Measurements from ENCODE around the gene P2RX6. TPM values are rescaled to one million over a fixed set of nuclear protein-coding genes. Genes with fewer than 3 reads are reported as not detected.

Gene P2RX6
- total RNA-seq, 6 experiments from 2014 or later, result 0.09 to 1.4 (median 0.42) TPM; not detected in 1

- Histone ChIP-seq H3K4me3 (no peak overlapping the region), H3K27me3 (no peaks in the 10 kb centered on the region), H3K4me1 (no peaks in the 10 kb centered on the region), H3K36me3 (peaks cover 0 to 26% (median 8%) of the 10 kb centered on the region in 4 donors), H3K9me3 (no peaks in the 10 kb centered on the region), H3K27ac (no peak overlapping the region)
- no peak for TF ChIP-seq POLR2A (IDR thresholded peaks at IDR 0.05)
- TF ChIP-seq, protein P1, sequence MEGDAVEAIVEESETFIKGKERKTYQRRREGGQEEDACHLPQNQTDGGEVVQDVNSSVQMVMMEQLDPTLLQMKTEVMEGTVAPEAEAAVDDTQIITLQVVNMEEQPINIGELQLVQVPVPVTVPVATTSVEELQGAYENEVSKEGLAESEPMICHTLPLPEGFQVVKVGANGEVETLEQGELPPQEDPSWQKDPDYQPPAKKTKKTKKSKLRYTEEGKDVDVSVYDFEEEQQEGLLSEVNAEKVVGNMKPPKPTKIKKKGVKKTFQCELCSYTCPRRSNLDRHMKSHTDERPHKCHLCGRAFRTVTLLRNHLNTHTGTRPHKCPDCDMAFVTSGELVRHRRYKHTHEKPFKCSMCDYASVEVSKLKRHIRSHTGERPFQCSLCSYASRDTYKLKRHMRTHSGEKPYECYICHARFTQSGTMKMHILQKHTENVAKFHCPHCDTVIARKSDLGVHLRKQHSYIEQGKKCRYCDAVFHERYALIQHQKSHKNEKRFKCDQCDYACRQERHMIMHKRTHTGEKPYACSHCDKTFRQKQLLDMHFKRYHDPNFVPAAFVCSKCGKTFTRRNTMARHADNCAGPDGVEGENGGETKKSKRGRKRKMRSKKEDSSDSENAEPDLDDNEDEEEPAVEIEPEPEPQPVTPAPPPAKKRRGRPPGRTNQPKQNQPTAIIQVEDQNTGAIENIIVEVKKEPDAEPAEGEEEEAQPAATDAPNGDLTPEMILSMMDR (IDR thresholded peaks at IDR 0.05), result no peak
- ATAC-seq (no peak), DNase-seq (no peak)
- intact Hi-C loops (cut with DNase I), result loop anchor here in 1 of 2 donors (10.0 kb wide), 1 partner anchor 46 kb away; no protein-coding TSS in a partner anchor
- 91% methylated on average over 6 of the region's 21 CpGs for WGBS (ENCODE audit: insufficient coverage, low coverage, low lambda C conversion rate, missing lambda C conversion rate)
Observed at GRCh38 chr22:20990184-20991180, 24.5 kb upstream of the P2RX6 start.

DNA sequence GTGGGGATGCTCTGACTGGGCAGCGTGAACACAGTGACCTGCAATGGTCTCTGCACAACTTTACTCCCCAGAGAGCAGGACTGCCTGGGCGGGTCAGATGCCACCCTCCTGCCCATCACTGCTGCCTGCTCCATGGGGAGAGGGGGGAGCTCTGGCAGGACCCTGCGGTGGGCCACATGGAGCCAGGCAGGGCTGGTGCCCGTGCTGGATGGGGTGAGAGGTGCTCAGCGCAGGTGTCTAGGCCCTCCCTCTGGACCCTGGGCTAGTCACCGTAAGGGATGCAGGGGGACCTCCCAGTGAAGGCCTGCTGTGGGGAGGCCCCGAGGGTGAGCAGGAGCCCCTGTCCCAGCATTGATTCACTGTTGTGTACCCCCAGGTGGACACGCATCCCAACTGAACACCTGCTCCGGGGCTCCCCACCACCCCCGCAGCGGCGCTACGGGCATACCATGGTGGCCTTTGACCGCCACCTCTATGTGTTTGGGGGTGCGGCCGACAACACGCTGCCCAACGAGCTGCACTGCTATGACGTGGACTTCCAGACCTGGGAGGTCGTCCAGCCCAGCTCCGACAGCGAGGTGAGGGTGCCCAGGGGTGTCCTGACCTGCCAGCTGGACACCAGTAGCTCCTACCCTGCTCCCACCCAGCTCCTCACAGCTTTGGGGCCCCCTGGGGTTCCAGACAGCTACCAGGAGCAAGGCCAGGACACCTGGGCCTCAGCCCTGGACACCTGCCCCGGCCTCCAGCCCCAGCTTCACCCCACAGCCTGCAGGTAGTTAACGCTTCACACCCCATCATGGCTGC is 23.5 kb upstream of the P2RX6 start:
- DNase-seq, result no peak
- TF ChIP-seq, protein P1 (IDR thresholded peaks at IDR 0.05), result no peak
- no peak for TF ChIP-seq POLR2A (IDR thresholded peaks at IDR 0.05)
- no peak for ATAC-seq
- H3K9me3 ChIP-seq, result no peaks in the 10 kb centered on the region
- no peaks in the 10 kb centered on the region for H3K27me3 ChIP-seq
- WGBS (ENCODE audit: insufficient coverage, low coverage, low lambda C conversion rate, missing lambda C conversion rate), result no CpG with 5 or more reads among the region's 24 CpGs
- no peak overlapping the region for H3K27ac ChIP-seq
- peaks cover 0 to 21% (median 8%) of the 10 kb centered on the region in 4 donors for H3K36me3 ChIP-seq
- H3K4me3 ChIP-seq, result no peak overlapping the region
- intact Hi-C loops (cut with DNase I), result loop anchor here in 1 of 2 donors (10.0 kb wide), 1 partner anchor 47 kb away; no protein-coding TSS in a partner anchor
- H3K4me1 ChIP-seq, result no peaks in the 10 kb centered on the region

DNA sequence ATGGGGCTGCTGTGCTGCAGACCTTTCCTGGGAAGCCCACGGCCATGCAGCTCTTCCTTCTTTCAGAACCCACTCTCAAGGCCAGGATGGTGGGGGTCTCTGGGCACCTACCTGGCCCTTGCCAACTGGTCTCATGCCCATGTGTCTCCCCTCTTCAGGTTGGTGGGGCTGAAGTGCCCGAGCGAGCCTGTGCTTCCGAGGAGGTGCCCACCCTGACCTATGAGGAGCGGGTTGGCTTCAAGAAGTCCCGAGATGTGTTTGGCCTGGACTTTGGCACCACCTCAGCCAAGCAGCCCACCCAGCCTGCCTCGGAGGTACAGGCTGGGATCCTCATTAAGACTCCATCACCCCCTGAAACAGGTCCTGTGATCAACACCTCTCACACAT is 22.9 kb upstream of the P2RX6 start:
- H3K9me3 ChIP-seq, result no peaks in the 10 kb centered on the region
- WGBS (ENCODE audit: insufficient coverage, low coverage, low lambda C conversion rate, missing lambda C conversion rate), result no CpG with 5 or more reads among the region's 7 CpGs
- H3K27ac ChIP-seq, result no peak overlapping the region
- ATAC-seq (no peak), DNase-seq (no peak)
- no peaks in the 10 kb centered on the region for H3K27me3 ChIP-seq
- no peaks in the 10 kb centered on the region for H3K4me1 ChIP-seq
- peaks cover 0 to 26% (median 6%) of the 10 kb centered on the region in 4 donors for H3K36me3 ChIP-seq
- TF ChIP-seq, protein P1 (IDR thresholded peaks at IDR 0.05), result no peak
- no peak for TF ChIP-seq POLR2A (IDR thresholded peaks at IDR 0.05)
- intact Hi-C loops (cut with DNase I), result loop anchor here in 1 of 2 donors (10.0 kb wide), 1 partner anchor 47 kb away; no protein-coding TSS in a partner anchor
- no peak overlapping the region for H3K4me3 ChIP-seq

- H3K4me3 ChIP-seq, result no peak overlapping the region
- no peak overlapping the region for H3K27ac ChIP-seq
- TF ChIP-seq POLR2A (IDR thresholded peaks at IDR 0.05), result no peak
- TF ChIP-seq, protein P1 (IDR thresholded peaks at IDR 0.05), result no peak
- DNase-seq, result no peak
- H3K27me3 ChIP-seq, result no peaks in the 10 kb centered on the region
- peaks cover 0 to 26% (median 6%) of the 10 kb centered on the region in 4 donors for H3K36me3 ChIP-seq
- H3K4me1 ChIP-seq, result no peaks in the 10 kb centered on the region
- no peaks in the 10 kb centered on the region for H3K9me3 ChIP-seq
- ATAC-seq, result no peak
- 92% methylated on average over 10 of the region's 21 CpGs for WGBS (ENCODE audit: insufficient coverage, low coverage, low lambda C conversion rate, missing lambda C conversion rate)
- intact Hi-C loops (cut with DNase I), result loop anchor here in 1 of 2 donors (10.0 kb wide), 1 partner anchor 48 kb away; no protein-coding TSS in a partner anchor
Observed at GRCh38 chr22:20992456-20993303, 22.3 kb upstream of the P2RX6 start.

All from right lobe of liver (tissue), 6 donors.